SK-N-MC (cell line): ENCODE results near the gene DGKB.

Experiments
- DNase-seq: peaks from one replicate; pipeline ENCODE4 v3.0.0-alpha.2; 2011; ENCODE audit warnings: low read depth, low spot score
- H3K27ac ChIP-seq: fragments of 200-600 bp; sonication (generic); 2 replicates; pipeline ENCODE4 v1.5.1; 2016; ENCODE audit warnings: mixed run types
- H3K36me3 ChIP-seq: fragments of 200-600 bp; sonication (generic); 2 replicates; pipeline ENCODE4 v1.6.1; 2017; ENCODE audit warnings: antibody characterized with exemption, low read length, mixed read lengths; ENCODE audit not compliant: insufficient read depth
- H3K4me3 ChIP-seq: fragments of 200-600 bp; sonication (generic); 2 replicates; pipeline ENCODE4 v1.5.1; 2016
- H3K9ac ChIP-seq: fragments of 200-600 bp; sonication (generic); 2 replicates; pipeline ENCODE4 v1.8.0; 2017; ENCODE audit warnings: mixed run types, mixed read lengths; ENCODE audit not compliant: insufficient read length
- H3K9me3 ChIP-seq: fragments of 200-600 bp; sonication (generic); 2 replicates; pipeline ENCODE4 v1.6.1; 2017; ENCODE audit warnings: low read depth, mild to moderate bottlenecking, antibody characterized with exemption, low read length, moderate library complexity, mixed read lengths
- EZH2 ChIP-seq: fragments of 200-600 bp; sonication (generic); IDR thresholded peaks from one replicate; pipeline ENCODE4 v1.6.1; 2017; ENCODE audit warnings: antibody characterized with exemption
- FOXP2 ChIP-seq: optimal IDR thresholded peaks from 2 replicates; pipeline ENCODE3; 2011; ENCODE audit warnings: mild to moderate bottlenecking, moderate library complexity; ENCODE audit not compliant: insufficient read depth; ENCODE audit errors: extremely low read length, control extremely low read depth
- POLR2AphosphoS5 ChIP-seq: IDR thresholded peaks from 2 replicates; pipeline ENCODE4 v1.6.1; 2012; ENCODE audit warnings: mild to moderate bottlenecking, low read depth, low read length, borderline replicate concordance

The DGKB gene

DNA sequence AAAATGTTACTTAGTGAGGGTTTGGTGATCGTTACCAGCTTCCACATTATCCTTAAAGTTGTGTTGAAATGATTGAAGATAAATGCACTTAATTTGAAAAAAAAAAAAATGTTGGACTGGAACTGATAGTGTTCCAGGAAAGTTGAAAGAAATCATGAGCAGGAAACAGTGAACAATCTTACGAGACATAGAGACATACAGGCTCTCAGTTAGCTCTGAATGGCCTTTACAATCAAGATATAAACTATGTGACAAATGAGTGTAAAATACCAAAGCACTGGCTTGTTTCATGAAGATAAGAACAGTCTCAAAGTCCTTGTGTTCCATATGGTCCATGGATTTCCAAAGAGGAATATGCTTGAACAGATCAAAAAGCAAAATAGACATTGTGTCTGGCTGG is 483.0 kb downstream of the DGKB start:
- no peak for TF ChIP-seq FOXP2
- DNase-seq: no peak
- no peaks in the 10 kb centered on the region for H3K9me3 ChIP-seq
- H3K9ac ChIP-seq: no peak overlapping the region
- peak overlapping the region; percentile 68 for H3K27ac ChIP-seq
- H3K4me3 ChIP-seq: peak overlapping the region; percentile 18; the same call in 1 of the 2 replicates
- no peaks in the 10 kb centered on the region for H3K36me3 ChIP-seq

- TF ChIP-seq FOXP2 (no peak), POLR2AphosphoS5 (no peak), EZH2 (no peak)
- no peaks in the 10 kb centered on the region for H3K9me3 ChIP-seq
- H3K36me3 ChIP-seq: no peaks in the 10 kb centered on the region
- no peak overlapping the region for H3K27ac ChIP-seq
- H3K4me3 ChIP-seq: no peak overlapping the region
- H3K9ac ChIP-seq: no peak overlapping the region
- DNase-seq: no peak
Observed at GRCh38 chr7:14418633-14419032, 483.9 kb downstream of the DGKB start.

GRCh38 chr7:14414274-14414986 is 488.1 kb downstream of the DGKB start:
- Histone ChIP-seq H3K9ac (no peak overlapping the region), H3K36me3 (no peaks in the 10 kb centered on the region), H3K4me3 (no peak overlapping the region), H3K9me3 (no peaks in the 10 kb centered on the region), H3K27ac (no peak overlapping the region)
- TF ChIP-seq FOXP2 (no peak), POLR2AphosphoS5 (no peak), EZH2 (no peak)
- DNase-seq: no peak

GRCh38 chr7:14407246-14408015 is 495.1 kb downstream of the DGKB start:
- no peak for DNase-seq
- Histone ChIP-seq H3K9me3 (no peaks in the 10 kb centered on the region), H3K27ac (no peak overlapping the region), H3K9ac (no peak overlapping the region), H3K36me3 (no peaks in the 10 kb centered on the region), H3K4me3 (no peak overlapping the region)
- no peak for TF ChIP-seq EZH2
- TF ChIP-seq POLR2AphosphoS5: no peak
- no peak for TF ChIP-seq FOXP2

DNA sequence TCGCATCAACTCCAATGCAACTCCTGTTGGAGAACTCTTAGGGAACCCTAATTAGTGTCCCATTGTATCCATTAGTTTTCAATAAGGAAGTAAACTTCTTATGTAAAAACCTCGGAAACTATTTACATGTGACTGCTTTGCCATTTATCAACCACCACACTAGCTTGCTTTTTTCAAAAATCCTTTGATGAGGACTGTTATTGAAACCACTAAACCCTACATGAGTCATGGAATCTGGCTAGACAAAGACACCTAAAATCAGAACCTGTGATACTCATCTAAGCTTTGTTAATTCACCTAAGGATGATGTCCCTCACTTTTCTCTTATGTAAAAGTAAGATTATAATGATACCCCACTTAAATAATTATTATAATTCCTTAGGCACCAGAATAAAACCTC is 499.0 kb downstream of the DGKB start:
- H3K9ac ChIP-seq: no peak overlapping the region
- no peaks in the 10 kb centered on the region for H3K9me3 ChIP-seq
- H3K36me3 ChIP-seq: no peaks in the 10 kb centered on the region
- no peak for DNase-seq
- TF ChIP-seq EZH2: no peak
- TF ChIP-seq FOXP2: no peak
- TF ChIP-seq POLR2AphosphoS5: no peak
- H3K27ac ChIP-seq: no peak overlapping the region
- no peak overlapping the region for H3K4me3 ChIP-seq

DNA sequence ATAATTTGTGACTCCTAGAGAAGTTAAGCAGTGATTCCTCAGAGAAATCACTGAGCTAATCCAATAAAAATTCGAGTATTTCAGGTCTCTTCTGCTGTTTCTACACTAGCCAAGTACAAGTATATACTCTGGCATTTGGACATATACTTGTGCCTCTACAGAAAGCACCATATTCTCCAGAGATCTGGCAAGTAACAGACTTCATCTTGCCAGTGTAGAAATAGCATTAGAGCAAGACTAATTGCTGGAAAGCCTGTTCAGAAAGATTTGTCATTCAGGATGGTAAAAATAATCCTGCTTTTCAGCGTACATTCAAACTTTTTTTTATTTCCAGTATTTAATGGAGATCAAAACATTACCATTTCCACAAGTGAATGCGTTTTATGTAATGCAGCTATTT is 502.3 kb downstream of the DGKB start:
- no peak overlapping the region for H3K4me3 ChIP-seq
- no peaks in the 10 kb centered on the region for H3K9me3 ChIP-seq
- no peak overlapping the region for H3K9ac ChIP-seq
- H3K36me3 ChIP-seq: no peaks in the 10 kb centered on the region
- no peak for DNase-seq
- TF ChIP-seq EZH2 (no peak), FOXP2 (no peak), POLR2AphosphoS5 (no peak)
- H3K27ac ChIP-seq: no peak overlapping the region

- no peak overlapping the region for H3K9ac ChIP-seq
- no peaks in the 10 kb centered on the region for H3K36me3 ChIP-seq
- H3K9me3 ChIP-seq: no peaks in the 10 kb centered on the region
- no peak overlapping the region for H3K27ac ChIP-seq
- TF ChIP-seq POLR2AphosphoS5: no peak
- no peak overlapping the region for H3K4me3 ChIP-seq
- DNase-seq: no peak
Observed at GRCh38 chr7:14398526-14398925, 504.0 kb downstream of the DGKB start.

DNA sequence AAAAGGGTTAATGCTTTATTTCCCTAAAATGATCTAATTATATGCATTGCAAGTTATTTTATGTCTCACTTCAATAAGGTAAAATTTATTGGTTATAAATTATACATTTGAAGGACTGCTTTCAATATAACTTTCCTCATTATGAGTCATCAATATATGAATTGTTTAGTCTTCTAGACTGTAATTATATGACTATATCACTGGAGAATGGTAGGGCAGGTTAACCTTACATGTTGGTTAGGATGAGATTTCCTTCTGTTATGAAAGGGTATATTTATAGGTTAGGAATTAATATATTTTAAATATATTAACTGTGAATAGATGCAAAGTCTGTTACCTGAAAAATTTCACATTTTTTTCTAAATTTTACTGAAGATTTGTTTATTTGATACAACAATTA is 506.7 kb downstream of the DGKB start:
- H3K4me3 ChIP-seq: no peak overlapping the region
- DNase-seq: no peak
- TF ChIP-seq POLR2AphosphoS5 (no peak), EZH2 (no peak), FOXP2 (no peak)
- H3K27ac ChIP-seq: no peak overlapping the region
- H3K9ac ChIP-seq: no peak overlapping the region
- no peaks in the 10 kb centered on the region for H3K36me3 ChIP-seq
- no peaks in the 10 kb centered on the region for H3K9me3 ChIP-seq

- no peak for TF ChIP-seq FOXP2
- TF ChIP-seq EZH2: no peak
- TF ChIP-seq POLR2AphosphoS5: no peak
Observed at GRCh38 chr7:14394786-14395185, 507.8 kb downstream of the DGKB start.

More at GRCh38 chr7:14394786-14395185, 507.8 kb downstream of the DGKB start:
- DNase-seq: no peak
- H3K27ac ChIP-seq: no peak overlapping the region
- H3K36me3 ChIP-seq: no peaks in the 10 kb centered on the region
- H3K9me3 ChIP-seq: no peaks in the 10 kb centered on the region
- H3K4me3 ChIP-seq: no peak overlapping the region
- H3K9ac ChIP-seq: no peak overlapping the region
